ENCODE measurements around the gene OR5H6.
"Not testable (repeated sequence)": the region's sequence is repeated elsewhere in the genome, so short reads cannot be mapped to it uniquely, and the experiment has no call there.

The OR5H6 gene

GRCh38 chr3:98263944-98264343, at the start of gene OR5H6:
Gene OR5H6, plus strand, starts transcription at chr3:98264244. Its CDS starts 89 bp downstream, at chr3:98264333.
- no peak for DNase-seq

GRCh38 chr3:98215051-98215450, 49.0 kb upstream of the OR5H6 start:
- DNase-seq: no peak

GRCh38 chr3:98223907-98224672, 40.0 kb upstream of the OR5H6 start:
- no peak for DNase-seq

DNA sequence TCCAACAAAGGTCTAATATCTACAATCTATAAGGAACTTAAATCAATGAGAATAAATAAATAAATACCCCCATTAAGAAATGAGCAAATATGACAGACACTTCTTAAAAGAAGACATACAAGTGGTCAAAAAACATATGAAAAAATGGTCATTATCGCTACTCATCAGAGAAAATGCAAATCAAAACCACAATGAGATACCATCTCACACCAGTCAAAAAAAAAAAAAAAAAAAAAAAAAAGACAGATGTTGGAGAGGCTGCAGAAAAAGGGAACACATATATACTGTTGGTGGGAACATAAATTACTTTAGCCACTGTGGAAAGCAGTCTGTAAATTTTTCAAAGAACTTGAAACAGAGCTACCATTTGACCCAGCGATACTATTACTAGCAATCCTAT, 31.6 kb upstream of the OR5H6 start:
- no peak for DNase-seq

- no peak for DNase-seq
These were observed 30.6 kb upstream of the OR5H6 start for GRCh38 chr3:98233468-98233867.

DNA sequence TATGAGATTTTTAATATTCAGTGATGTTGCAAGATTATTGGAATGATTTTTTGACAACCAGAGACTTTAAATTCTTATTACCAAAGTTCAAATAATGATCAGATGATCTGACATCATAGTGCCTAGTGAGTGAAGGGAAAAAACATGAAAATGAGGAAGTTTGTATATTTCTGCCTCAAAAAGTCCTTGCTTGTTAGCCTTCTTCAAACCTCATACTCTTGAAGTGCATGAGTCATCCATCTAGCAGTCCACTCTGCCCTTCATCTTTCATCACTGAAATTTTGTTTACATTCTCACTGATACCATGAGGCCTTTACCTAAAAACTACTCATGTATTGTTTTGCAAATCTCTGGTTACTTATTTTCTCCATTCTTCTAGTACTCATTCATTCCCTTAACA, 23.9 kb upstream of the OR5H6 start:
- DNase-seq: no peak

- no peak for DNase-seq
These were observed 21.9 kb upstream of the OR5H6 start for GRCh38 chr3:98242155-98242554.

DNA sequence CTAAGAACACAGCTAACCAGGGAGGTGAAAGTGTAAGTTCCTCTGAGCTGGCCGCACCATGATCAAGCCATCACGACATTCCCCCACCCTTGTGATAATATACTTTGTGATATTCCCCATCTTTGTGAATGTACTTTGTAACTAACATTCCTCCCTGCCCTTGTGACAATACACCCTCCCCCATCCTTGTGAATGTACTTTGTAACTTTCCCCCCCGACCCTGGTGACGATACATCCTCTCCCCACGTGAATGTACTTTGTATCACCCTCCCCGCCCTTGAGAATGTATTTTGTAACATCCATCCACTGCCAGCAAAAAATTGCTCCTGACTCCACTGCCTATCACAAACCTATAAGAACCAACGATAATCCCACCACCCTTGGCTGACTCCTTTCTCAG, 20.2 kb upstream of the OR5H6 start:
- no peak for DNase-seq

DNA sequence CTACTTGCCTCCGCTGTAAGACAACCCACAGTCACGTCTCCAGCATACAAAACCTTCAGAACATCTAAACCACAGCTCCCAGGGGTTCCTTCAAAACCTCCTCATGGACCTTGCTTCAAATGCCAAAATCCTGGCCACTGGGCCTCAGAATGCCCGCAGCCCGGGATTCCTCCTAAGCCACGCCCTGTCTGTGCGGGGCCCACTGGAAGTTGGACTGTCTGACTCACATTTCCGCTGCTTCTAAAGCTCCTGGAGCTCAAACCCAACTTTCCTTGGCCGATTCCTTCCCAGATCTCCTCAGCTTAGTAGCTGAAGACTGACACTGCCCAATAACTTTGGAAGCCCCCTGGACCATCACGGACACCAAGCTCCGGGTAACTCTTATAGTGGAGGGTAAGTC, 17.9 kb upstream of the OR5H6 start:
- no peak for DNase-seq

GRCh38 chr3:98256026-98256425, 8.0 kb upstream of the OR5H6 start:
- not testable (repeated sequence) for DNase-seq

GRCh38 chr3:98259707-98260106, 4.3 kb upstream of the OR5H6 start:
- no peak for DNase-seq

DNA sequence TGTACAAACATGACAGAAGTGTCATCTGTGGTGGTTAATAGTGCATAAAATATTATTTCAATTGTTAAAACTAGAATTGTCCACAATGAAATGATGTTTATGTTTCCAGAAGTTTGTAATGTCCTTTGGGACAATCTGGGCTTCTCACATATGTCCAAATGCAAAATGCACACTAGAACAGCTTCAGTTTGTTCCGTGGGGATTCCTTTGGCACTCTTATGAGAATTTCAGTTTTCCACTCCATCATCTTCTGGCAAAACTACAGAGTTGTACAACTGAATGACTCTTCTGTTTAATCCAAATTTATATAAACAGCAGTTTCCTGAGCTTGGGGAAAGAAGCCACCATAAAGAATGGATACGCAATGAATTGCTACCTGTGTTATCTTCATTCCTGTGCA, 2.0 kb upstream of the OR5H6 start:
- DNase-seq: no peak

DNA sequence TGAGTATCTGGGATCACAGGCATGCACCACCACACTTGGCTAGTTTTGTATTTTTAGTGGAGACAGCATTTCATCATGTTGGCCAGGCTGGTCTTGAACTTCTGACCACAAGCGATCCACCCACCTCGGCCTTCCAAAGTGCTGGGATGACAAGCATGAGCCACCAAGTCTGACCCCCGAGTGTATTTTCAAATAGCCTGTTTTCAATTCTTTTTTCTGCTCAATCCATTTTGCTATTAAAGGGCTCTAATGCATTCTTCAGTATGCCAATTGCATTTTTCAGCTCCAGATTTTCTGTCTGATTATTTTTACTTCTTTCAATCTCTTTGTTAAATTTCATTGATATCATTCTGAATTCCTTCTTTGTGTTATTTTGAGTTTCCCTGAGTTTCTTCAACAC, 5.8 kb downstream of the OR5H6 start:
- DNase-seq: no peak

GRCh38 chr3:98272126-98272525, 8.1 kb downstream of the OR5H6 start:
- no peak for DNase-seq

DNA sequence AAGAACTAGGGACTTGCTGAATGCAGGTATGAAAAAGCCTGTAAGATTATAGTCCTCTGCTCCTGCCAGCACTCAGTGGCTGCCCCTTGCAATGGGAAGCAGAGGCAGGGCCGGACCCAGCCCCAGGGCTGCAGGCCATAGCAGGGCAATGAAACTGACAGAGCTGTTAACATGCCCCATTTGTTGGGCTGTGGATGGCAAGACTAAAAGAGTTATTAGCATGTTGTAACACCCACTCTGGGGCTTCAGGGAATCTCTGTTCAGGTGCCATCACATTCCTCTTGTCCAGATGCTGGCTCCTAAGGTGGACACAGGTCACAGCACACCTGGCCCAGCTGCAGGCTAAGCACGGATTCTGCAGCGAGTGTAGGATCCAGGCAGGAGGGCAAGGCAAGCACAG, 10.9 kb downstream of the OR5H6 start:
- no peak for DNase-seq

DNA sequence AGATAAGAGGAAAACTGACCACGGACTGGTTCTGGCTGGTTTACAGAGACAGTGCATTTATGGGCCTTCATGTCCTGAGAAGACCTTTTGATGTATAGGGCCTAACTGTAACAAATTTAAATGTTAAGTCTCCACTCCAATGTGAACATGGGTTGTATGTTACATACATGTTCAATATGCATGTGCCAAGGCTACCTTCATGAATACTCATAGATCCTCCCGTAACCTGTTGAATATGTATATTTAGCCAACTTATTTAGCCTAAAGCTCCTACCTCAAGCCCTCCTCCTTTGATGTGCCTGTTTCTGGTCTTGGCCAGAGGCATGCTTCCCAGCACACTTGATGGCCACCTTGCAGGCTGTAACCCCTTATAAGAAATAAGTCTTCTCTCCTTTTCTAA, 18.2 kb downstream of the OR5H6 start, which contains the start of gene OR5H2:
Gene OR5H2 (plus strand): TSS at position 301 of the 400 bp plus-strand sequence. CDS start 398 bp downstream, outside the sequence.
- DNase-seq: no peak

GRCh38 chr3:98290916-98291315, 26.9 kb downstream of the OR5H6 start:
- no peak for DNase-seq

- DNase-seq: no peak
These were observed 27.4 kb downstream of the OR5H6 start for GRCh38 chr3:98291332-98291957.
